ENCODE measurements around the gene CCDC24.

The CCDC24 gene

DNA sequence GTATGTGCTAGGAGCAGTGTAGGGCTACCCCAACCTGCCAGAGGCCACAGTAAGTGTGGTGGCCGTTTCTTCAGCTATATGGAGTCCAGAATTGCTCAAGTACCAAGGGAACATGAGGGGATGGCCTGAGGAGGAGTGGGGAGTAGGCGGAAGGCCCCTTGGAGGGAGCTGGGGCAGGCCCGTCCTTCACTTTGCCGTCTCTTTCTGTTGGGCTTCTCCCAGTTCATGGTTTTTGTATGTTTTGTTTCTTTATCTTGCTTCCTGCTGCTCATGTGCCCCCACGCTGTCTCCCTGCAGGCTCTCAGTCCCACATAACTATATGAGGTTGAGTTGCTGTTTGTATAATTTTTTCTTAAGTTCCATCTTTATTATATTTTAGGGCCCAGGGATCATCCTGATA lies 27.5 kb upstream of the CCDC24 start:
- DNase-seq = no peak

DNA sequence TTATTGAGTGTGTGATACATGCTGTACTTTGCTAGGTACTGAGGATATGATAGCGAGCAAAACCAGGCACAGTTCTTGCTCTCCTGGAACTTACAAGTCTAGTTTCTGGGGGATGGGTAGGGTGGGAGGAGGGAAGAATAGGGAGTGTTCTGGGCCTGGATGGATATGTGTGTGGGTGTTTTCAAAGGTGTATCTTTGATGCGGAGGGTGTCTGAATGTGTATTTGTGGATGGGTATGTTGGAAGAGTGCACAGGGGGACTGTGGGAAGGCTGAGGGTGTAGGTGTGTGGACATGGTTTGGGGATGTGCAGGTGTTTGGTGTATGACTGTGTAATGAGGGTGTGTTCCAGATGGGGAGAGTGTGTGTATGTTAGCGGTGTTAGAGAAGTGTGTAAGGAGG lies 26.1 kb upstream of the CCDC24 start:
- DNase-seq = no peak

DNA sequence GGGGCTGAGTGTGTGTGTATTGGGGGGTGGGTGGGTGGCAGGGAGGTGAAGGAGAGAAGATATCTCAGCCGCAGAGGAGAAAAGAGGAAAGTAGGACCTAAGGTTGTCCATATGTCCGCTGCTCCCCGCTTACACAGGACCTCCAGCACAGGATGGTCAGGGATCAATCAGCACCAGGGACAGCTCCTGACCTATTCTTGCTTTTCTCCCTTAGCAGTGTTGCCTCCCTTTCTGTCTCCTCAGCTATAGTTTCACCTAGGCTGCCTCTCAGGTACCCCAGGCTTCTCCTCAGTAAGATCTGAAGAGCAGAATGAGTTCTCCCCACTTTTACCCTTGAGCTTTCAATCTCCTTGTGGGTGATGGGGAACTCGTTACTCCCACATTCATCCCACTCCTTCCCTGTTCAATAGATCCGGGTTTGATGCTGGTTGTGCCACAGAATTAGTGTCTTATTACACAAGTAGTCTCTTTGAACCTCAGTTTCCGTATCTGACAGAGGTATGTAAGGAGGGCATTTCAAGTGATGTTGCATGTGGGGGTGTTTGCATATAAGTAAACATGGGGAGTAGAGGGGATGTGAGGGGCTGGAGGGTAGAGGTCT lies 23.0 kb upstream of the CCDC24 start:
- DNase-seq = no peak

DNA sequence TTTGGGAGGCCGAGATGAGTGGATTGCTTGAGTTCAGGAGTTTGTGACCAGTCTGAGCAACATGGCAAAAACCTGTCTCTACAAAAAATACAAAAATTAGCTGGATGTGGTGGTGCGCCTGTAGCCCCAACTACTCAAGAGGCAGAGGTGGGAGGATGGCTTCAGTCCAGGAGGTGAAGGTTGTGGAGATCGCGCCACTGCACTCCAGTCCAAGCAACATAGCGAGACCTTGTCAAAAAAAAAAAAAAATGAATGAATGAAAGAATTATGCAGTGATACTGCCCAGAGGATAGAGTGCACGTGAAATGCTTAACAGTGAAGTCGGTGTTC lies 22.0 kb upstream of the CCDC24 start:
- DNase-seq = no peak

DNA sequence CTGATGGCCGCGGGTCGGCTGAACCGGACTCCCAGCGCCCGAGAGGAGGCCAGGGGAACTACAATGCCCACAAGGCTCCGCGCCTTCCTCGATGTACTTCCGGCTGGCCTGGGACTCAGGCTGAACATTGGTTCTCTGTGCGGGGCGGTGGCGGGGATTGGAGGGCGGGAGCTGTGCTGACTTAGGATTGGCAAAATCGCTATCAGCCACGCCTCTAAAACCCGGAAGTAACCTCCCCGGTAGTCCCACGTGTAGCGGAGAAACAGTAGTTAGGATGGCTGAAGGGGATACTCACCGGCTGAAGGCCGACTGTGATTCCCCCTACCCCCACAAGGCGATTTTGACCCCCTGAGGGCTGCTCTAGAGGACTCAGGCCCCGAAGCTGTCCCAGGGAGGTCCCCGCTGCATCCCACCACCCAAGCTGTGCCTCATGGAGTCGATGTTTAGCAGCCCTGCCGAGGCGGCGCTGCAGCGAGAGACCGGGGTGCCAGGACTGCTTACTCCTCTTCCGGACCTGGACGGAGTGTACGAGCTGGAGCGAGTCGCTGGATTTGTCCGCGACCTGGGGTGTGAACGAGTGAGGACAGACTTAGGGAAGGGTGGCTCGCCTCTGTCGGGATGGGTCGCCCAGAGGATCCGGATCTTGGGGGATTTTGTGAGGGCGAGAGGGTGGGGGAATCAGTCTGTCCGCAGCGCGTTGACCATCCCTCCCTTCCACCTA lies 21.5 kb upstream of the CCDC24 start, which contains the start of gene DPH2:
DPH2 (plus strand) TSS at position 265 of the 721 bp plus-strand sequence; CDS start at position 431, 166 bp downstream.
- peak; percentile 90 for DNase-seq

DNA sequence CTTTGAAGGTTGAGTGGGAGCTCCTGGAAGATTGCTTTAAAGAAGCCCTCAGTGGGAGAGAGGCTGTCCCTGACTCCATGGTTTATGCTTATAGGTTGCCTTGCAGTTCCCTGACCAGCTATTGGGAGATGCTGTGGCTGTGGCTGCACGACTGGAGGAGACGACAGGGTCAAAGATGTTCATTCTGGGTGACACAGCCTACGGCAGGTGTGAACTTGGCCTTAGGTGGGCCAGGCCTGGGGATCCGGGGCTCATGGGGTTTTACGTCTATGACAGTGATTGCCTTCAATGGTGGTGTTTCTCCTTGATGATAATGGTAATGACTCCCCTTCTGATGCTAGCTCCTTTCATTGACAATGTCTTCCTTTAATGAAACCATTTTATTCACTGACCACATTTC lies 20.9 kb upstream of the CCDC24 start:
- DNase-seq = no peak

DNA sequence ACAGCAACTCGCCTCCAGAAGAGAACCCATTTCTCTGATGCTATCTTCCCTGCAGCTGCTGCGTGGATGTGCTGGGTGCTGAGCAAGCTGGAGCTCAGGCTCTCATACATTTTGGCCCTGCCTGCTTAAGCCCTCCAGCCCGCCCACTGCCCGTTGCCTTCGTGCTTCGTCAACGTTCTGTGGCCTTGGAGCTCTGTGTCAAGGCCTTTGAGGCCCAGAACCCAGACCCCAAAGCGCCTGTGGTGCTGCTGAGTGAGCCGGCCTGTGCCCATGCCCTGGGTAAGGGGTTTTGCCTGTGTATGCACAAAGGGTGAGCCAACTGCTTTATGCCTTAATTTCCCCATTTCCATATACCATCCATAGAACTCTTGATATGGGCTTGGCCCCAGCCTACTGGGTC lies 20.5 kb upstream of the CCDC24 start:
- no peak for DNase-seq

DNA sequence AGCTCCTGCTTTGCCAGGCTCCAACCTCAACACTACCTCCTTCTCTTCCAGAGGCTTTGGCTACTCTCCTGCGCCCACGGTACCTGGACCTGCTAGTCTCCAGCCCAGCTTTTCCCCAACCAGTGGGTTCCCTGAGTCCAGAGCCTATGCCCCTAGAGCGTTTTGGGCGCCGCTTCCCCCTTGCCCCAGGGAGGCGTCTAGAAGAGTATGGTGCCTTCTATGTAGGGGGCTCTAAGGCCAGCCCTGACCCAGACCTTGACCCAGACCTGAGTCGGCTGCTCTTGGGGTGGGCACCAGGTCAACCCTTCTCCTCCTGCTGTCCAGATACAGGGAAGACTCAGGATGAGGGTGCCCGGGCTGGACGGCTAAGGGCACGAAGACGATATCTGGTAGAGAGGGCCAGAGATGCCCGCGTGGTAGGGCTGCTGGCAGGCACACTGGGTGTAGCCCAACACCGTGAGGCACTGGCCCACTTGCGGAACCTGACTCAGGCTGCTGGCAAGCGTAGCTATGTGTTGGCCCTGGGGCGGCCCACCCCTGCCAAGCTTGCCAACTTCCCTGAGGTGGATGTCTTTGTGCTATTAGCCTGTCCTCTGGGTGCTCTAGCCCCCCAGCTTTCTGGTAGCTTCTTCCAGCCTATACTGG lies 19.9 kb upstream of the CCDC24 start:
- DNase-seq = no peak

DNA sequence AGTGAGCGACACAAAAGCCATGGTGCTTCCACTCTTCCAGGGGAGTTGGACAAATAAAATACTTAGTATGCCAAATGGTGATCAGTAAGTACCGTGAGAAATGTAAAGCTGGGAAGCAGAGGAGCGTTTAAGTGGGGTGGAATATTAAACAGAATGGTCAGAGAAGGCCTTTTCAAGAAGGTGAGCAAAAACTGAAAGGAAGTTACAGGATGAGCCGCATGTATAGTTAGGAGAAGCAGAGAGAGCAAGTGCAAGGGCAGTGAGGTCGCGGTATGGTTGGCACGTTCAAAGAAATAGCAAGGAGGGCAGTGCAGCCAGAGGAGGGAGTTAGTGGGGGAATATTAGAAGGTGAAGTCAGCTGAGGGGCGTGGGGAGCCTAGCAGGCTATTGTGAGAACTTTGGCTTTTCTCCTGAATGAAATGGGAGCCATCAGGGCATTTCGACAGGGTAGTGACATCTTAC lies 17.4 kb upstream of the CCDC24 start:
- DNase-seq = no peak

DNA sequence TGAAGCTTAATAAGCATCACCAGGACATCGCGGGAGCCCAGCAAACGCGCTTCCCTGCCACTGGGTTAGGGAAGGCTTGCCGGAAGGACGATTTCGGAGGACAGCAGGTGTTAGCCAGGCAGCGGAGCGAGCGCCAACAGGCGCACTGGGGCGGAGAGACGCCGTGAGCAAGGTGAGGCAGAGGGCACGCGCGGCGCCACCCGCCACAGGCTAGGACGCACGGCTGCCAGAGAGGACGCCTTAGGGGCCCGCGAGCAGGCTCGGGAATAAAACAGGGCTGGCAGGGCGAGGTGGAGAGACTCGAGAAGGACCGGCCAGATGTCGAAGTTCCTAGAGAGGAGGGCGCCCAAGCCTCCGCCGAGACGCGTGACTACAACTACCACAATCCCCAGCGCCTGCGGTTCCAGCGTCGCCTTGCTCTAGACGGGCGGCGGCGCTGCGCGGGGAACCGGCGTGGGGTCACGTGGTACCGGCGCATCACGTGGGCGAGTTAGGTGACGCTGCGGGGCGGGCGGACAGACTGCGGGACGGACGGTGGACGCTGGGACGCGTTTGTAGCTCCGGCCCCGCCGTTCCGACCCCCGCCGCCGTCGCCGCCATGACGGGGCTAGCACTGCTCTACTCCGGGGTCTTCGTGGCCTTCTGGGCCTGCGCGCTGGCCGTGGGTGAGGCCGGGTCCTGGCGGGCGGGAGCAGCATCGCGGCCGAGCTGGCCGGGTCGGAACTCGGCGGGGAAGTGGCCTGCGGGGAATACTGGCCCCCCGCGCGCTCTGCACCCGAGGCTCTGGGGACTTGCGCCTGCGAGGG lies 16.8 kb upstream of the CCDC24 start, which contains the start of gene ATP6V0B:
ATP6V0B (plus strand) TSS at position 518 of the 806 bp plus-strand sequence; CDS start at position 599, 81 bp downstream.
- DNase-seq = peak; percentile 97

DNA sequence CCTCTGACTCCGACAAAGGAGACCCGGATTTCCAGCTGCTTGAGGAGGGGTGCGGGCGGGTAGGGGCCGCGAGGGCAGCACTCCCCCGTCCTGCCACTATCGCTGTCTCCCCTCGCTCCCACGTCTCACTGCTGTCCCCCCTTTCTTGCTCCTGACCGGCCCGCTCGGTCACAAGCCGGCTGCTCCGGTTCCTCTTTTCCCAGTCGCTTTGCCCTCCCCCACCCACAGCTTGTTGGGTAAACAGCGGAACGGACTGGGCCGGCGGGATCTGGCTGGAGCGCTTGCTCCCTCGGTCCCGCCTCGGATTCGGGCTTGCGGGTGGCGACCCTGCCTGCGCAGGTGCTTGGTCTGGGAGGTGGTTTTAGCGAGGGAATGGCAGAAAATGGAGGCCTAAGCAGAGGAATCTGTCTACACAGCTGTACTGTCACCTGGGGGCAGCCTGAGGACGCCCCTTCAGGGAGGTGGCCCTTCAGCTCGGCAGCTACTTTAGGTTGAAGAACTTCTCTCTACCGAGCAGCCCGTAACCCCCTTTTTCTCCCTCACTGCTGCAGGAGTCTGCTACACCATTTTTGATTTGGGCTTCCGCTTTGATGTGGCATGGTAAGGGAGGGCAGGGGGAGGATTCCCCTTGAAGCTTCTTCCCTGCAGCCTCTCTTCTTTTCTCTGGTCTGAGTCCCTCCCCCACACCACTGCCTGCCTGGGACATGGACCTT lies 16.0 kb upstream of the CCDC24 start:
- no peak for DNase-seq

DNA sequence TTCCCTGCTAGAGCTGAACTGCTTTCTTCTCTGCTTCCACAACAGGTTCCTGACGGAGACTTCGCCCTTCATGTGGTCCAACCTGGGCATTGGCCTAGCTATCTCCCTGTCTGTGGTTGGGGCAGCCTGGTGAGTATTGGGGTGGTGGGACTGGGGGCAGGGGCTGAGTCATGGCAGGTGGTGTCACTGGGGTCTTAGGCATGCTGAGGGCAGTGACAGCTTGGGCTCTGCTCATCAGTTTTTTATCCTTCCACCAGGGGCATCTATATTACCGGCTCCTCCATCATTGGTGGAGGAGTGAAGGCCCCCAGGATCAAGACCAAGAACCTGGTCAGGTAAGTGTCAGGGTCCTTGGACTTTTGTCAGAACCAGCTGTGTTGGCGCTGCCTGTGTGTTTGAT lies 15.4 kb upstream of the CCDC24 start:
- DNase-seq = no peak

DNA sequence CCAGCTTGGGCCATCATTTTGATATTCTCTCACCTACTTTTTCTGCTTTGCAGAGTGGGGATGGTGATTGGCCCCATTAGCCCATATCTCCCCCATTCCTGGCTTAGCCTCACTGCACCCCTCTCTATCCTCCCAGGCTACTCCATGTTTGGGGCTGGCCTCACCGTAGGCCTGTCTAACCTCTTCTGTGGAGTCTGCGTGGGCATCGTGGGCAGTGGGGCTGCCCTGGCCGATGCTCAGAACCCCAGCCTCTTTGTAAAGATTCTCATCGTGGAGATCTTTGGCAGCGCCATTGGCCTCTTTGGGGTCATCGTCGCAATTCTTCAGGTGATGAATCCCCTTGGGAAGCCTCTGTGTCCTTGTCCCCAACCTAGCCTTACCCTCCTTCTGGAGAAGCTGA lies 14.5 kb upstream of the CCDC24 start:
- DNase-seq = no peak

DNA sequence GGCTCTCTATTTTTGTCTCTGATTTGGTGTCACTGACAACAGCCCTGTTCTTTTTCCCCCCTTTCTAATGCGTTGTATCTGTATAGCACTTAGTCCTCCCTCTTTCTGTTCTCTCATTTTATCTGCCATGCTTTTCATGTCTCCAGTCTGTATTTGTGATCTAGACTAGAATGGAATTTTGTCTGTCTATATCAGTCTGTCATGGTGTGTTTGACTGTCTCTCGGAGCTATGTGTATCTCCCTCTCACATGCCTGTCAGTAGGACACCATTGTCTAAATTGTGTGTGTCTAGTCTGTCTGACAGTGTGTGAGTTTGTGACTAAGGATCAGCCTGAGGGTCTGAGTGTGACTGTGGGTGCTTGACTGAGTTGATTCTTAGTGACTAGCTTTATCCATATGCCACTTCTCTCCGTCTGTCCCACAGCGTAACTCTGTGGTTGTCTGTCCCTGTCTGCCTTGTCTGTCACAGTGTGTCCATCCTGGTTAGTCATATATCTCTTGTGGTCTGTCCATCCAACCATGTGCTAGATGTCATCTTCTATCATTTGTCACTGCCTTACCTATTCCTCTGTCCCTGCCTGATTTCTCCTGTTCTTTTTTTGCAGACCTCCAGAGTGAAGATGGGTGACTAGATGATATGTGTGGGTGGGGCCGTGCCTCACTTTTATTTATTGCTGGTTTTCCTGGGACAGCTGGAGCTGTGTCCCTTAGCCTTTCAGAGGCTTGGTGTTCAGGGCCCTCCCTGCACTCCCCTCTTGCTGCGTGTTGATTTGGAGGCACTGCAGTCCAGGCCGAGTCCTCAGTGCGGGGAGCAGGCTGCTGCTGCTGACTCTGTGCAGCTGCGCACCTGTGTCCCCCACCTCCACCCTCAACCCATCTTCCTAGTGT lies 13.8 kb upstream of the CCDC24 start:
- no peak for DNase-seq

DNA sequence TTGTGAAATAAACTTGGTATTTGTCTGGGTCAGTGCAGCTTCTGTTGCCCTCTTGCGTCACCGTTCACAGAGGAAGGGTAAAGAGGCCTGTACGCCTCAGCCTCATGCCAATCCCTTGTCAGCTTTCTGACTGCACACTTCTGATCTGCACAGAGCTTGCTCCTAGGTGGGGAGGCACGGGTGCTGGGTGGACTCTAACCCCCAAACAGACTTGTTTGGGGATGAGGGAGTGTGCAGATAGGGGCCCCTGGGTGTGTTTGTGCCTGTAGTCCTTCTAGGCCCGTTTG lies 13.2 kb upstream of the CCDC24 start:
- no peak for DNase-seq

DNA sequence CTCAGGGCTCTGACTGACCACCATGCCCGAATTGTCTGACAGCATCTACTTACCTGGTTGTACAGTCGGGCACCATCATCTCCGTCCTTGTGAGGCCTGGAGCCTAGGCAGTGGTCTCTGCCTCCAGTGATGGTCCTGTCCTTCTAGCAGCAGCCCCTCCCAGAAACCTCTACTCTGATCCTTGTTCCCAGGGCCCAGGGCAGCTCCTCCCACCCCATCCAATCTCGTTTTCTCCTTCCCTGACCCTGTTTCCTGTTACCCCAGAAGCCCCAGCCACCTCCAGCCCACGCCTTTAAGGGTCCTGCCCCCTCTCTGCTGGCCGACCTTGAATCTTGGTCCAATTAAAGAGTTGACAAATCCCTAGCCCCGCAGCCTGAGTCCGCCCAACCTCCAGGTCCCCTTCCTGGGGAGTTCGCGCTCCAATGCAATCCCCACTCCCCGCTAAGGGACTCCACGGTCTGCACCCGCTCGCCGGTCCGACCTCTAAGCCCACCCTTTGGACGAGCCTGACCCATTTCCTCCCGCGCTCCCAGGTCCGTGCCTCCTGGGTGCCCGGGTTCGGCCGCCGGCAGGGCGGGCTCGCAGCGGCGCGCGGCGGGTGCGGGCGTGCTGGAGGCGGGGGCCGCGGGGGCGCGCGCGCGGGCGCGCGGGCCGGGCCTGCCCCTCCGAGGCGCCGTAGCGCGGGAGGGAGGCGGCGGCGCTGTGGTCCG lies 12.7 kb upstream of the CCDC24 start, which contains the start of gene B4GALT2:
B4GALT2 (plus strand) TSS at position 660 of the 710 bp plus-strand sequence. CDS start 1,951 bp downstream, outside the sequence.
- DNase-seq = peak; percentile 53

DNA sequence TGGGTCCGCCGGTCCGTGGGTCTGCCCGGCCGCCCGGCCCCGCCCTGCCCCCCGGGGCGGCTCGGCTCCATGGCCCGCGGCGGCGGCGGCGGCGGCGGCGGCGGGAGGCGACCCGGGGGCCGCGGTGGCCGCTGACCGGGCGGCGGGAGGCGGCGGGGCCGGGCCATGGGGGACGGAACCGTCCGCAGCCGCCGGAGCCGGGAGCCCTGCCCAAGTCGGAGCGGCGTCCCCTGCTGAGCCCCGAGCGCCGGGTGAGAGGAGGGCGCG lies 12.2 kb upstream of the CCDC24 start:
- no peak for DNase-seq

DNA sequence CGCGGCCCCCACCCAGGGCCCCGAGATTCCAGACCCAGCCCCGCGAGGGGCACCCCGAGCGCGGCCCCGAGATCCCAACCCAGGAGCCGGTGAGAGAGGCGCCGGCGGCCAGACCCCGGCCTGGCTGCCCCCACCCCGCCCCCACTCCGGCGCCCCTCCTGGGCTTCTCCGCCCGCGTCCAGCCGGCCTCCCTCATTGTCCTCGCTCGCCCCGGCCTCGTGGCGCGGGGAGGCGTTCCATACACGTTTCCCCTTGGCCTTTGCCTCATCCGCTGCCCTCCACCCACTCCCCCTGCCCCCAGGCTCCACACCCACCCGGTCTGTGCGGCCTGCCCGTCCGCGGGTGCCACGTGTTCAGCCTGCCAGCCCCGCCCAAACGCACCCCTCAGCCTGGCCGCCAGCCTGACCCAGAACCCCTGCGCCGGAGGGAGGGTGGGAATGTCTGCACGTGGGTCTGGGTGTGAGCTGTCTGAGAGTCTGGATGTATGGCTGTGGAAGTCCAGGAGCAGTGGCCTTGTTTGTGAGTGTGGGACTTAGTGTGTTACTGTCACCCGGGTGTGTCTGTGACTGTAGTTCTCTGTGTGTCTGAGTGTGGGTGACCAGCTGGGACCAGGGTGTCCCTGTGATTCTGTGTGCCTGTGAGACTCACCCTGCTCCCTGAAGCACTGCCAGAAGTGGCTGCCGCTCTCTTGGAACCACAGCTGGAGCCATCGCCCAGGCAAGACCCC lies 11.7 kb upstream of the CCDC24 start:
- DNase-seq = no peak

DNA sequence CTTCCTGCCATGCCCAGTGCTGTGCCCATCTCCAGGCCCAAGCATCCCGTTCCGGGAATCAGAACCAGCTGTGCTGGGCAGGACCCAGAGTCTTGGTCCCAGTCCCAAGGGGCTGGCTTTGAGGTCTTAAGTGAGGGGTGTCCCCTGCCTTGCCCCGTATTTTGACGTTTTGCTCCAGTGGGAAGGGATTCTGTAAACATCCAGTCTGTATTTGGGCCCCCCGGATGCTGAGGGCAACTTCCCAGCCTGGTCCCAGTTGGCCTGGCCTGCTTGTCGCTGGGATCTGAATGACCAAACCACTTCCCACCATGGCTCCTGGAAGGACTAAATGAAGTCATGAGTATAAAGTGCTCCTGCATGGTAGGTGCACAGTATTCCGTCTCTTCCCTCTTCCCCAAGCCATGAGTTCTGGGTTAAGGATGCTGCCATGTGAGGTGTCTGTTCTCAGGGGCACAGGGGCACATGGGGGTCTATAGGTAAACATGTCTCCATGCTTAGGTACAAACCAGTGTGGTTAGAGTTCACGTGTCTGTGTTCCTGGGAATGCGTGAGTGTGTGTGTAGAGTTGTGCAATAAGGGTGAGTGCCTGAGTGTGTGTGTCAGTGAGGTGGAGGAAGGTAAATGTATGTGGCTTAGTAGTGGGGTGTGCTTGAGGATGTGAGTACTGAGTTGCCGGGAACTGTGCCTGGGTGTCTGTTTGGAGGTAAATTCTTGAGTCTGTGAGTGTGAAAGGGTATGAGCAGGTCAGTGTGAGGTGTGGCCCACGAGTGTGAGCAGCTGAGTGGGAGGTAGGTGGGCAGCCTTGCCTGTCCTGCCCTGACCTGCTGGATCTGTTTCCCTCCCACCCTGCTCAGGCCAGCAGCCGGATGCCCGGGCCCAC lies 10.9 kb upstream of the CCDC24 start:
- DNase-seq = no peak

DNA sequence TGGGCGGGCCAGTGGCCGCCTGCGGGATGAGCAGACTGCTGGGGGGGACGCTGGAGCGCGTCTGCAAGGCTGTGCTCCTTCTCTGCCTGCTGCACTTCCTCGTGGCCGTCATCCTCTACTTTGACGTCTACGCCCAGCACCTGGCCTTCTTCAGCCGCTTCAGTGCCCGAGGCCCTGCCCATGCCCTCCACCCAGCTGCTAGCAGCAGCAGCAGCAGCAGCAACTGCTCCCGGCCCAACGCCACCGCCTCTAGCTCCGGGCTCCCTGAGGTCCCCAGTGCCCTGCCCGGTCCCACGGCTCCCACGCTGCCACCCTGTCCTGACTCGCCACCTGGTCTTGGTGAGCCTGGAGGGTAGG lies 10.3 kb upstream of the CCDC24 start:
- no peak for DNase-seq

Measured in activated CD4-positive, CD25-positive, alpha-beta regulatory T cell treated with anti-CD3 and anti-CD28 coated beads, Interleukin-2, amount 50 U/mL, for 72 hours (primary cell).